Neural cell (in vitro differentiated cells): ENCODE data around the gene LURAP1L. TPM values are rescaled to one million over a fixed set of nuclear protein-coding genes. Genes with fewer than 3 reads are reported as not detected.

Experiments
- H2AFZ ChIP-seq: fragments of 200-600, 300-800 bp; sonication (generic), shearing (Covaris generic); 2 replicates; pipeline ENCODE4 v1.6.0; 2014; ENCODE audit warnings: low read depth, mild to moderate bottlenecking, antibody characterized with exemption, low read length, moderate library complexity
- H3F3A ChIP-seq: fragments of 200-600 bp; shearing (Covaris generic); 2 replicates; pipeline ENCODE4 v1.6.1; 2016; ENCODE audit warnings: mild to moderate bottlenecking, moderate library complexity, mixed read lengths, antibody characterized with exemption, low read length; ENCODE audit not compliant: insufficient read depth, poor library complexity, severe bottlenecking
- H3K27ac ChIP-seq: fragments of 200-600, 300-800 bp; sonication (generic), shearing (Covaris generic); 2 replicates; pipeline ENCODE4 v1.5.1; 2014; ENCODE audit warnings: mild to moderate bottlenecking, low read length, moderate library complexity
- H3K27me3 ChIP-seq: fragments of 300-800, 200-600 bp; sonication (generic), shearing (Covaris generic); 2 replicates; pipeline ENCODE4 v1.6.0; 2014; ENCODE audit warnings: mild to moderate bottlenecking, low read depth, low read length, moderate library complexity; ENCODE audit not compliant: insufficient read depth
- H3K36me3 ChIP-seq: fragments of 300-800, 200-600 bp; sonication (generic), shearing (Covaris generic); 2 replicates; pipeline ENCODE4 v1.5.1; 2014; ENCODE audit warnings: mild to moderate bottlenecking, antibody characterized with exemption, low read length, moderate library complexity; ENCODE audit not compliant: insufficient read depth
- H3K4me2 ChIP-seq: fragments of 300-800, 200-600 bp; sonication (generic), shearing (Covaris generic); 2 replicates; pipeline ENCODE4 v1.6.0; 2014; ENCODE audit warnings: mild to moderate bottlenecking, low read length
- H3K4me3 ChIP-seq: fragments of 300-800, 200-600 bp; sonication (generic), shearing (Covaris generic); 2 replicates; pipeline ENCODE4 v1.5.1; 2014; ENCODE audit warnings: mild to moderate bottlenecking, low read length, moderate library complexity
- H3K79me2 ChIP-seq: fragments of 200-600 bp; shearing (Covaris generic); replicated peaks from 2 replicates; pipeline ENCODE4 v1.6.0; 2014; ENCODE audit warnings: mild to moderate bottlenecking, low read length, moderate library complexity; ENCODE audit not compliant: insufficient read depth
- H3K9ac ChIP-seq: fragments of 300-800, 200-600 bp; sonication (generic), shearing (Covaris generic); 2 replicates; pipeline ENCODE4 v1.6.1; 2016; ENCODE audit warnings: mild to moderate bottlenecking, low read length, mixed read lengths
- H3K9me2 ChIP-seq: fragments of 200-600 bp; shearing (Covaris generic); 2 replicates; pipeline ENCODE4 v1.6.1; 2016; ENCODE audit warnings: mild to moderate bottlenecking, low read length, mixed read lengths; ENCODE audit not compliant: insufficient read depth
- H3K9me3 ChIP-seq: fragments of 200-600, 300-800 bp; sonication (generic), shearing (Covaris generic); 2 replicates; pipeline ENCODE4 v1.6.1; 2016; ENCODE audit warnings: mild to moderate bottlenecking, mixed run types, low read length, moderate library complexity, mixed read lengths
- H4K20me1 ChIP-seq: fragments of 200-600 bp; shearing (Covaris generic); 2 replicates; pipeline ENCODE4 v1.6.1; 2016; ENCODE audit warnings: mild to moderate bottlenecking, mixed run types; ENCODE audit not compliant: insufficient read depth
- EP300 ChIP-seq: fragments of 450-650 bp; conservative IDR thresholded peaks from 2 replicates; pipeline ENCODE4 v1.6.1; 2014; ENCODE audit warnings: antibody characterized with exemption, mild to moderate bottlenecking, moderate library complexity; ENCODE audit not compliant: poor library complexity, severe bottlenecking
- EZH2 ChIP-seq: fragments of 200-600, 300-800 bp; shearing (Covaris generic), sonication (generic); IDR thresholded peaks from 2 replicates; pipeline ENCODE4 v1.6.1; 2014; ENCODE audit warnings: antibody characterized with exemption, low read length, borderline replicate concordance, mild to moderate bottlenecking; ENCODE audit not compliant: insufficient read depth, poor library complexity, severe bottlenecking
- MXI1 ChIP-seq: fragments of 450-650 bp; conservative IDR thresholded peaks from 2 replicates; pipeline ENCODE4 v1.6.1; 2014; ENCODE audit warnings: antibody characterized with exemption, mild to moderate bottlenecking; ENCODE audit not compliant: poor library complexity, severe bottlenecking
- POLR2AphosphoS5 ChIP-seq: IDR thresholded peaks from 2 replicates; pipeline ENCODE4 v1.6.1; 2012
- RAD21 ChIP-seq: fragments of 450-650 bp; conservative IDR thresholded peaks from 2 replicates; pipeline ENCODE4 v1.6.1; 2014; ENCODE audit warnings: antibody characterized with exemption, mild to moderate bottlenecking, moderate library complexity
- REST ChIP-seq: IDR thresholded peaks from 2 replicates; pipeline ENCODE4 v1.6.1; 2012; ENCODE audit warnings: borderline replicate concordance
- SMC3 ChIP-seq: fragments of 450-650 bp; conservative IDR thresholded peaks from 2 replicates; pipeline ENCODE4 v1.6.1; 2014; ENCODE audit warnings: antibody characterized with exemption, mild to moderate bottlenecking, moderate library complexity; ENCODE audit not compliant: poor library complexity
- TAF1 ChIP-seq: IDR thresholded peaks from 2 replicates; pipeline ENCODE4 v1.6.1; 2012; ENCODE audit warnings: low read depth
- polyA plus RNA-seq: library from polyadenylated mRNA; depleted of rRNA; stranded (reverse); fragments of >200 nt; gene quantifications from 2 replicates; pipeline ENCODE4 v1.2.3, GENCODE V29; 2014
- TF ChIP-seq, protein P1 (sequence below): fragments of 450-650 bp; IDR thresholded peaks from 2 replicates; pipeline ENCODE4 v1.5.1; 2014; ENCODE audit warnings: antibody characterized with exemption, mild to moderate bottlenecking, moderate library complexity; ENCODE audit not compliant: poor library complexity, severe bottlenecking

The LURAP1L gene
- polyA plus RNA-seq, 1 donor from 2014 or later: 0.59 TPM

DNA sequence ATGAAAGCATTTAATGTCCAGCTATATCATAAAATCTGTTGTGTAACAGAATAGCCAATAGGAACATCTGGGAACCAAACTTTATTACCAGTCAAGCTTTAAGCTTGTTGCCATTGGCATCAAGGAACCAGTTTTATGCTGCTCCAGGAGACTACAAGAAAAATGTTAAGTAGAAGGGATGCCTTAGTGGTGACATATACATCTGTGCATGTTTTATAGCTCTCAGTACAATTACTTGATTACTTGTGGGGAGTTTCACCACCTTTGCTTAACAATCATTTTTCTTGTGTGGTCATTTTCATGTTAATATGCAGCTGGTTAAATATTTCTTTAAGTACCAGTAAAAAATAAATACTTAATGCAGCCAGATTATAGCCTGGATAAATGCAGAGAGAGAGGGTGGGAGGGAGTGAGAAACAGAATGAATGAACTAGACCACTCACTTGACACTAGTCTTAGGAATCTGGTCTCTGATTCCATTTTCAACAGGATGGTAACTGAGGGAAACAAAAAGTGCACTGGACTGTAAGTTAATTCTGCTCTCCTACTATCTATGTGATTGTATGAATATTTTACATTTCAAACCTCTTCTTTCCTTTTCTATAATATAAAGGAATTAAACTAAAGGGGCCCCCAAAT, 35.7 kb upstream of the LURAP1L start:
- no peak overlapping the region for H2AFZ ChIP-seq
- H3K4me2 ChIP-seq: no peak overlapping the region
- no peak overlapping the region for H3K4me3 ChIP-seq
- H3K36me3 ChIP-seq: no peaks in the 10 kb centered on the region
- H4K20me1 ChIP-seq: no peaks in the 10 kb centered on the region
- no peaks in the 10 kb centered on the region for H3K27me3 ChIP-seq
- no peaks in the 10 kb centered on the region for H3K9me2 ChIP-seq
- H3K9ac ChIP-seq: no peak overlapping the region
- no peaks in the 10 kb centered on the region for H3K79me2 ChIP-seq
- no peaks in the 10 kb centered on the region for H3F3A ChIP-seq
- no peak overlapping the region for H3K27ac ChIP-seq
- no peak for TF ChIP-seq POLR2AphosphoS5
- no peak for TF ChIP-seq SMC3
- no peak for TF ChIP-seq TAF1
- no peak for TF ChIP-seq RAD21
- no peak for TF ChIP-seq MXI1
- TF ChIP-seq, protein P1, sequence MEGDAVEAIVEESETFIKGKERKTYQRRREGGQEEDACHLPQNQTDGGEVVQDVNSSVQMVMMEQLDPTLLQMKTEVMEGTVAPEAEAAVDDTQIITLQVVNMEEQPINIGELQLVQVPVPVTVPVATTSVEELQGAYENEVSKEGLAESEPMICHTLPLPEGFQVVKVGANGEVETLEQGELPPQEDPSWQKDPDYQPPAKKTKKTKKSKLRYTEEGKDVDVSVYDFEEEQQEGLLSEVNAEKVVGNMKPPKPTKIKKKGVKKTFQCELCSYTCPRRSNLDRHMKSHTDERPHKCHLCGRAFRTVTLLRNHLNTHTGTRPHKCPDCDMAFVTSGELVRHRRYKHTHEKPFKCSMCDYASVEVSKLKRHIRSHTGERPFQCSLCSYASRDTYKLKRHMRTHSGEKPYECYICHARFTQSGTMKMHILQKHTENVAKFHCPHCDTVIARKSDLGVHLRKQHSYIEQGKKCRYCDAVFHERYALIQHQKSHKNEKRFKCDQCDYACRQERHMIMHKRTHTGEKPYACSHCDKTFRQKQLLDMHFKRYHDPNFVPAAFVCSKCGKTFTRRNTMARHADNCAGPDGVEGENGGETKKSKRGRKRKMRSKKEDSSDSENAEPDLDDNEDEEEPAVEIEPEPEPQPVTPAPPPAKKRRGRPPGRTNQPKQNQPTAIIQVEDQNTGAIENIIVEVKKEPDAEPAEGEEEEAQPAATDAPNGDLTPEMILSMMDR: no peak
- TF ChIP-seq REST: no peak
- TF ChIP-seq EZH2: no peak
- TF ChIP-seq EP300: no peak
- no peaks in the 10 kb centered on the region for H3K9me3 ChIP-seq

GRCh38 chr9:12740845-12741244, 34.0 kb upstream of the LURAP1L start:
- Histone ChIP-seq H3K36me3 (no peaks in the 10 kb centered on the region), H3K4me3 (no peak overlapping the region), H3K79me2 (no peaks in the 10 kb centered on the region), H4K20me1 (no peaks in the 10 kb centered on the region), H3F3A (no peaks in the 10 kb centered on the region), H3K9me2 (no peaks in the 10 kb centered on the region), H3K27ac (no peak overlapping the region), H3K9ac (no peak overlapping the region), H3K4me2 (no peak overlapping the region), H2AFZ (no peak overlapping the region), H3K9me3 (no peaks in the 10 kb centered on the region), H3K27me3 (no peaks in the 10 kb centered on the region)
- TF ChIP-seq, protein P1: no peak
- TF ChIP-seq EZH2 (no peak), MXI1 (no peak), EP300 (no peak), RAD21 (no peak), SMC3 (no peak), TAF1 (no peak), POLR2AphosphoS5 (no peak), REST (no peak)
